OCI-LY3 (cell line): Measurements from ENCODE around the gene SYTL3.

Source experiments
- CTCF ChIP-seq: fragments of 200-600, 300-600 bp; sonication (generic); IDR thresholded peaks from 2 replicates; pipeline ENCODE4 v1.5.1; 2014; ENCODE audit warnings: antibody characterized with exemption, low read length, low read depth
- EZH2phosphoT487 ChIP-seq: fragments of 200-600 bp; shearing (Covaris generic); IDR thresholded peaks from 2 replicates; pipeline ENCODE4 v1.6.1; 2018; ENCODE audit warnings: antibody characterized with exemption, mixed run types, low read depth

GRCh38 chr6:158780246-158780884 is 130.5 kb downstream of the SYTL3 start:
- TF ChIP-seq CTCF (no peak), EZH2phosphoT487 (no peak)
